NCI-H2196 (cell line): ENCODE results near the gene ROR2.
"Not testable (repeated sequence)": the region's sequence is repeated elsewhere in the genome, so short reads cannot be mapped to it uniquely, and the experiment has no call there.

Experiments used
- DNase-seq: peaks from one replicate; lab custom pipeline; 2025; ENCODE audit not compliant: unreplicated experiment; lab: John Stamatoyannopoulos, UW

Gene ROR2

DNA sequence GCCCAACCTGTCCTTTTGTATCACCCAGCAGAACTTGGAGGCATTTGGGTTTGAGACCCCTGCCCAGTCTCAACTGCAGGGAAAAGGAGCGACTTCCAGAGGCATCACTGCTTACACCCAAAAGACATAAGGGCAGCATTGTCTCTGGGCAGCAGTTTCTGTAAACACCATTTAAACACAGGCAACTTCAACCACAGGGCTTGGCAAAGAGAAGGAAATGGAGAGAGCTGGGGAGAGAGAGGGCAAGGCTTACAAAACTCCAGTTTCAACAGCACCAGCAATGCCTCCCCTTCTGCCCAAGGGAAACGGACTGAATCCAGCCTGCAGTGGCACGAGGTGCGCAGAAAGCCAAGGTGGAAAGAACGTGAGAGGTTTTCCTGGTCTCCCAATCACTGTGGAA lies 147.6 kb downstream of the ROR2 start:
- DNase-seq = no peak

DNA sequence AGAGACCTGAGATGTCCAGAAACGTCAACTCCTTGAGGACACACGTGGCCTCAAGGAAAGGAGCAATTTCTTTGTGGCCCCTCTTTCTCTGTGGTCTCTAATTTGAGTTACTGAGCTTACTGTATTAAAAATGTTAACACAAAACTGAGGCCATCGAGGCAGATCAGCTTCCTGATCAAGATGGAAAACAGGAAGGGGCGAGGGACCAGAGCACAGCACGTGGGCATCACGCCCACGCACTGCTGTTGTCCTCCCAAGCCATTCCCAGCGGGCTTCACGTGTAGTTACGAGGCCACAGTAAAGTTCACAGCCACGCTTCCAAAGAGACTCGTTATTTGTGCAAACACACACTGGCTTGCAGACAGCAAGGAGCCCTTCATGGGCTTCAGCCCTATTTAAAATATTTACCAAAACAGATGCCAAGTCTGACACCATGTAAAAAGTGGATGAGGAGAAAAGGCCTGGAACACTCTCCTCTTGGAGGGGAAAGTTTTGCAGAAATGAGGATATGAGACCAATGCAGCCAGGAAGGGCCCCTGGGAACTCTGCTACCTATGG lies 149.5 kb downstream of the ROR2 start:
- no peak for DNase-seq

DNA sequence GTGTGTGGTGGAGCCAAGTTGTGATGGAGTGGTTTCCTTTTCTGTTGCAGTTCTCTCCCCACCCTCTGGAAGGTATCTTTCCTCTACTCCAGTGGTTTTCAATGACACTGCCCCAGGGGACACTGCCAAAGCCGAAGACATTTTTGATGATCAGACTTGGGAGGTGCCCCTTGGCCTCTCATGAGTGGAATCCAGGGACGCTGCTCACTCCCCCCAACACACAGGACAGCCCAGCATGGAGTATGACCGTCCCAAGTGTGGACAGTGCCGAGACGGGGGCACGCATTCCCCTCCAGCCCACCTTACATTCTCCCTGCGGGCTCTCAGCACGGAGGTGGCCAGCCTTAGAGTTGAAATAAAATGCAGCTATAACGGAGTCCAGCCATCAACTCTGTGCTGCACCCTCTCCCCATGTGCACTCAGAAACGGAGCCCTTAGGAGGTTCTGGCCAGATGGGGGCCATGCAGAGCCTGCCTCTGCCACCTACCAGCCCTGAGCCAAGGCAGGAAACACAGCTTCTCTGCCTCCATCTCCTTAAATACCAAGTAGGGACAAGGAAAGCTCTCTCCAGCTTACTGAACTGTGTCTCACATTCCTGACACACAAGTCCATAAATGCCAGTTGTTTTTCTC lies 150.8 kb downstream of the ROR2 start:
- DNase-seq = no peak

DNA sequence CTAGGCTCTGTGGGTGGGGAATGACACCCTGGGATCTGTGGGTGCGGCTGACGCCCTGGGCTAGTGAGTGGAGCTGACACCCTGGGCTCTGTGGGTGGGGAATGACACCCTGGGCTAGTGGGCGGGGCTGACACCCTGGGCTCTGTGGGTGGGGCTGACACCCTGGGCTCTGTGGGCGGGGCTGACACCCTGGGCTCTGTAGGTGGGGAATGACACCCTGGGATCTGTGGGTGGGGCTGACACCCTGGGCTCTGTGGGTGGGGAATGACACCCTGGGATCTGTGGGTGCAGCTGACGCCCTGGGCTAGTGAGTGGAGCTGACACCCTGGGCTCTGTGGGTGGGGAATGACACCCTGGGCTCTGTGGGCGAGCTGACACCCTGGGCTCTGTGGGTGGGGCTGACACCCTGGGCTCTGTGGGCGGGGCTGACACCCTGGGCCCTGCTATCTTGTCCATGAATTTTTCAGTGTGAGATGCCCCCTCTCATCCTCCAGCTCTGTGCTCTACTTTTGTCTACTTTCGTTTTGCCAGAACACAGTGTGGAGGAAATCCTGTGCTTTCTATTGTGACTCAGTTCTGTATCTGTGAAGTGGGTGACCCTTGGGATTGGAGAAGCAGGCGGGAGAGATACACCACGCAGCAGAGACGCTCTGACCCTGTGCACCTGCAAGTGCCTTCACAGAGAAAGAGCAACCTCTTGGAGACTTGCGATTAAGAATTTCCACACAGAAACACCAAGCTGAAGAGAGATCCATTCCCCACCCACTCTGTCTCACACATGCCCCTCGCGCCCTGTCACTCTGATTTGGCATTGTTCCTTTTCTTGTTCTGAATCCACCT lies 151.5 kb downstream of the ROR2 start:
- DNase-seq = not testable (repeated sequence)

DNA sequence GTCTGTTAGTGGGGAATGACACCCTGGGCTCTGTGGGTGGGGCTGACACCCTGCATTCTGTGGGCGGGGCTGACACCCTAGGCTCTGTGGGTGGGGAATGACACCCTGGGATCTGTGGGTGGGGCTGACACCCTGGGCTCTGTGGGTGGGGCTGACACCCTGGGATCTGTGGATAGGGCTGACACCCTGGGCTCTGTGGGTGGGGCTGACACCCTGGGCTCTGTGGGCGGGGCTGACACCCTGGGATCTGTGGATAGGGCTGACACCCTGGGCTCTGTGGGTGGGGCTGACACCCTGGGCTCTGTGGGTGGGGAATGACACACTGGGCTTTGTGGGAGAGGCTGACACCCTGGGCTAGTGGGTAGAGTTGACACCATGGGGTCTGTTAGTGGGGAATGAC lies 152.5 kb downstream of the ROR2 start:
- DNase-seq = not testable (repeated sequence)

DNA sequence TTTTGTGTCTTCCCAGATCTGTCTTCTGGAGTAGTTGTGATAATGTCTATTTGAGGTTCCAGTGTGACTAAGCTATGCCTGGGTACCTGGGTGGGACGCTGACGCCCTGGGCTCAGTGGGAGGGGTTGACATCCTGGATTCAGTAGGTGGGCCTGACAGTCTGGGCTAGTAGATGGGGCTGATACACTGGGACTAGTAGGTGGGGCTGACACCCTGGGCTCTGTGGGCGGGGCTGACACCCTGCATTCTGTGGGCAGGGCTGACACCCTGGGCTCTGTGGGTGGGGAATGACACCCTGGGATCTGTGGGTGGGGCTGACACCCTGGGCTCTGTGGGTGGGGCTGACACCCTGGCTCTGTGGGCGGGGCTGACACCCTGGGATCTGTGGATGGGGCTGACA lies 153.5 kb downstream of the ROR2 start:
- DNase-seq = not testable (repeated sequence)

DNA sequence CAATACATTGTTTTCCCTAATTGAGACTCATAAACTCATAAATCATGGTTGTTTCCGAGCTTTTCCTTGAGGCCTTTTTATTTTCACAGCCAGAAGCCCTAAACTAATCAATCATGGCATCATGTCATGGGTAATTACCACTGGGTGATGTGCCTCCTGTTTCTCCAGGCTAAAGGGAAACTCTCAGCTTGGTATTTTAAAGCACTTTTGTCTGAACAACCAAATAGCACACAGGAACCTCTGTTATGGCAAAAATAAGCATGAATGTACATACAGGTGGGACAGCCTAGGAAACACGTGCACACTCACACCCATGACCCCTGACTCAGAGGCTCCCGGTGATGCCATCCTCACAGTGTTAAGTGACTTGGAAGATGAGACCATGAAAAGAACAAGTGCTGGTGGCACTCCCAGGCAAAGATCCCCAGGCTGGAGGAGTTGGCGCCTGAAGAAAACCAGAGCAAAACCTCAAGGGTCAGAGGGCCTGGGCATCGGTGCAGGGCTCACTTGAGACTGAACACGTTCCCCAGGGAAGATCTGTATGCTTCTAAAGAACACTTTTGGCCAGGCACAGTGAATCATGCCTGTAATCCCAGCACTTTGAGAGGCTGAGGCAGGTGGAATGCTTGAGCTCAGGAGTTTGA lies 154.3 kb downstream of the ROR2 start:
- DNase-seq = no peak

DNA sequence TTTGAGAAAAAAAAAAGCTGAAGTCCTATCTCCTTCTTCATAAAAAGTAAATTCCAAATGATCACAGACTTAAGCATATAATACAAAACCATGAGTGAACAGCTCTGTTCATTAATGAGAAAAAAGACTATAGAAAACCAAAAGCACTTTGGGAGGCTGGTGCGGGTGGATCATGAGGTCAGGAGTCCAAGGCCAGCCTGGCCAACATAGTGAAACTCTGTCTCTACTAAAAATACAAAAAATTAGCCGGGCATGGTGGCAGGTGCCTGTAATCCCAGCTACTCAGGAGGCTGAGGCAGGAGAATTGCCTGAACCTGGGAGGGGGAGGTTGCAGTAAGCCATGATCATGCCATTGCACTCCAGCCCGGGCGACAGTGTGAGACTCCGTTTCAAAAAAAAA lies 156.7 kb downstream of the ROR2 start:
- DNase-seq = not testable (repeated sequence)

DNA sequence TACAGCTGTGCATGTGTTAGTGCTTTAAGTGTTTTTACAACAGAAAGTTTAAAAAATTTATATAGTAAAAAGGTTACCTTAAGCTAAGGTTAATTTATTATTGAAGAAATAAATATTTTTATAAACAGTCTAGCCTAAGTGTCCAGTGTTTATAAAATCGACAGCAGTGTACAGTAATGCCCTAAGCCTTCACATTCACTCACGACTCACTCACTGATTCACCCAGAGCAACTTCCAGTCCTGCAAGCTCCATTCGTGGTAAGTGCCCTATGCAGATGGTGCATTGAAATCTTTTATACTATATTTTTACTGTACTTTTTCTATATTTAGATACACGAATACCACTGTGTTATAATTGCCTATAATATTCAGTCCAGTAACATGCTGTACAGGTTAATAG lies 159.1 kb downstream of the ROR2 start:
- DNase-seq = no peak

DNA sequence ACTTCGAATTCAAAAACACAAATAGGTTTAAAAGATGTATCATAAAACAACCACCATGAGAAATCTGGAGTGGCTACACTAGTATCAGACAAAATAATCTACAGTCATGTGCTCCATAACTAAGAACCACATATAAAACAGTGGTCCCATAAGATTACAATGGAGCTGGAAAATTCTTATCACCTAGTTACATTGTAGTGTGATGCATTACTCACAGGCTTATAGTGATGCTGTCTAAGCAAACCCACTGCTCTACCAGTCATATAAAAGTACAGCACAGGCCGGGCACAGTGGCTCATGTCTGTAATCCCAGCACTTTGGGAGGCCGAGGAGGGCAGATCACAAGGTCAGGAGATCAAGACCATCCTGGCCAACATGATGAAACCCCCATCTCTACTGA lies 160.1 kb downstream of the ROR2 start:
- no peak for DNase-seq

DNA sequence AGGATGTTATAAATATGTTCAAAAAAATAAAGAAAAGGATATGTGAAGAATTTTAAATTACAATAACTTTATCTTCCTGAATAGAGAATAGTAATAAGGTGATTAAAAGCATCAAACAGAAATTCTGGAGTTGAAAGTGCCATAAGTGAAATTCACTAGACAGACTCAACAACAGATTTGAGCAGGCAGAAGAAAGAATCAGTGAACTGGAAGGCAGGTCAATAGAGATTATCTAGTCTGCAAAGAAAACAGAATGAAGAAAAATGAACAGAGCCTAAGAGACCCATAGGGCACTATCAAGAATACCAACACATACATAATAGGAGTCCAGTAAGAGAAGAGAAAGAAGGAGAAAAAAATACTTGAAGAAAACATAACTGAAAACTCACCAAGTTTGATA lies 162.1 kb downstream of the ROR2 start:
- no peak for DNase-seq

DNA sequence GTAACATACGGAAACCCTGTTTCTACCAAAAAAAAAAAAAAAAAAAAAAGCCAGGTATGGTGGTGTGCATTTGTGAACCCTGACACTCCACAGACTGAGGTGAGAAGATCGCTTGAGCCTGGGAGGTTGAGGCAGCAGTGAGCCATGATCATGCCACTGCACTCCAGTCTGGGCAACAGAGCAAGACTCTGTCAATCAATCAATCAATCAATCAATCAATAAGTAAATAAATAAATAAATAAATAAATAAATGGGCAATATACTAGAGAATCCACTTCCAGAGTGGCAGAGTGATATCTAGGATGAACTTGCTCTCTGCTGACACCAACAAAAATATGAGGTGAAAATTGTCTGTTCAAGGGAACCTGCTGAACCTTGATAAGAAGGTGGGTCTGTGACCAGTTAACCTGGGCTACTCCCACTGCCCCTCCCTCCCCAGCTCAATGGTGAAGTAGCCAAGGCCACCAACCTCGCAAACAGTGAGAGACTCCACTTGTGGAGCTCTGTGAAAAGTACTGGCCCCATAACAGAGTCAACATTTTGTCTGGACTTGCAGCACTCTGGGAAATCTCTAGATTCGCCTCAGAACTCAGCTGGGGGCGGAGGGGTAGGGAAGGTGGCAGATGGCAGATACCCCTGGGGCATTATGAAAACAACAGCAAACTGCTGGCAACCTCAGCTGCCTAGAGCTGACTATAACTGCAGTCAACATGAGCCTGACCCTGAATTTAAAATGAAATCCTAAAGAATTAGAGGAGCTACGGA lies 163.7 kb downstream of the ROR2 start:
- DNase-seq = no peak

DNA sequence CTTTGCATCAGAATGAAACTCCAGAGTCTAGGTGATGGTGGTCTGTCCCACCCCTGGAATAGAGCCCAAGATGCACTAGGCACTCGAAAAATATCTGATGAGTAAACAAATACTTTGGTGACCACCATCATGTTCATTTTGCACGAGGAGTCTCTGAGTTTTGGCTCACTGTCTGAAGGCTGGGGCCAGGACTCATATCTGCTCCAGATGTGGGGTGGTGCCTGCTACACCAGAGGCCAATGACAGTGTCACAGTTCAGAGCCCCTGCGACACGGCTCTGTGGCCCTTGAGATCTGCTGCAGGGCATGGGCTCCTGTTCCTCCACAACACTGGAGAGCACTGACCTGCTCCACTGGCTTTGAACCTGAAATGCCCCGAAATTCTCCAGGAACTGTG lies 164.6 kb downstream of the ROR2 start:
- DNase-seq = no peak

DNA sequence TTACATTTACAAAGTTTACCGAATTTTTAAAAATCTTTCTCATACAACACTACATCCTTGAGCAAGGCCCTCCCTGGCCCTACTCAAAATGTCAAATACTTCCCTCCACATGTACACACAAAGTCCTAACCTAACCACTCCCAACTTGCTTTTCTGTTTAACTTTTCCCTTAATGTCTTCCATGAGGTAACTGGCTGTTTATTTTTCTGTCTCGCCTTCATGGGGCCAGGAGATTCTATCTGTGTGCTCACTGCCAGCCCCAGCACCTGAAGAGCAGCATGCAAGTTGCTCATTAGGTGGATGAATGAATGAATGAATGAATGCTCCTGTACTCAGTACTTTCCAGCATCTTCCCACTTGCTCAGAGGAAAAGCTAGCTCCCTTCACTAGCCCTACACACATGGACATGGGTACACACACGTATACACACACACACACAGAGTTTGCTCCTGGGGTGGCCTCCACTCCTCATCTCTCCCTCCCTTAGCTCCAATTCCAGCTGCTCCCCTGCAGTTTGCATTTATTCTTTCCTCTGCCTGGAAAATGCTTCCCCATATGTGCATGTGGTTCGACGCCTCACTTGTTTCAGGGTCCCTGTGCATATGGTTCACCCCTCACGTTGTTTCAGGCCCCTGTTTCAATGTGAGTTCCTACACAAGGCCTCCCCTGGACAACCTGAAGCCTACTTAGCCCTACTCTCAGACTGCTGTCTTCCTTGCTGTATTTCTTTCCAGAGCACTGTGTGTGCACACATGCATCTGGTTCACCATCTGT lies 165.2 kb downstream of the ROR2 start:
- DNase-seq = no peak

DNA sequence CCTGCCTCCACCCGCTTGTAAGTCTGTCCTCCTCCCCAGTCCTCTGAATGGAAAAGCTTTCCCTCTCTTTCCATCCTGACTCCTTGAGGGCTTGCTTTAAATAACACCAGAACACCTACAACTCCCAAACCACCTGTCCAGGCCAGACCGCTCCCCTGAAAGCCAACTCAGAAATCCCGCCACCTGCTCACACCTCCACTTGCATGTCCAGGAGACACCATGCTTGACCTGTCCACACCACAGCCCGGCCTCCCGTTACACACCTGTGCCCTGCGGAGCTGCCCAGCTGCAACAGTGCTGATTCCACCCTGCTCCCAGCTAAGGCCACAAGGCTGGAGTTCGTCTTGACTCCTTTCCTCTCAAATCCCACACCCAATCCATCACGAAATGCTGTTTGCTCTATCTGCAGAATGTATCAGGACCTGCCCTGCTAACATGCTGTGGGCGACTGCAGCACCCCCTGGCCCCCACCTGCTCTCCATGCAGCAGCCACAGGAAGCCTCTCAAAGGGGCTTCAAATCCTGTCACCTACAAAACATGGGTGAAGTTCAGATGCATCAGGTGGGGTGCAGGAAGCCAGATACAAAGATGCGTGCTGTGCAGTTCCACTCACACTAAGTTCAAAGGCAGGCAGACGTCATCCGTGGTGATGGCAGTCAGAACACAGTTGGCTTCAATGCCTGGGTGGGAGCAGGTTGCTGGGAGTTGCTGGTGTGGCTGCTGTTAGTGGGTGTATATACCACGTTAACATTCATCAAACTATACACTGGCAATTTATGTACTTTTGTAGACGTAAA lies 166.0 kb downstream of the ROR2 start:
- no peak for DNase-seq

DNA sequence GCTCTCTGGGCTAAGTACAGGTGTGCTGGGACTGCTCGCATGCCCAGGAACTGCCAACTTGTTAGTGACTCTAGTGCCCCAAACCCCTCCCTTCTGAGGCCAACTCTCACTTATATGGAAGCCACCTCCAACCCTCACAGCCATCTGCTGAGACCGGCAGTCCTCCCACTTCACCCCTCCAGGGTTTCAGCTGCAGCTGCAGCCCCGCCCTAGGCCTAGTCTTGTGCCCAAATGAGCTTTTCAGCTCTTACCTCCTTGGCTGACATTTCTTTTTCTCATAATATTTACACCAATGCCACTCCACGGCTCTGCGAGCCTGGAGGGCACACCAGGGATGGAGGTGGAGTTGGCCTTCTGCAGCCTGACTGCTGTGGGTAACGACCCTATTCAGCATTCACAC lies 166.6 kb downstream of the ROR2 start:
- no peak for DNase-seq

DNA sequence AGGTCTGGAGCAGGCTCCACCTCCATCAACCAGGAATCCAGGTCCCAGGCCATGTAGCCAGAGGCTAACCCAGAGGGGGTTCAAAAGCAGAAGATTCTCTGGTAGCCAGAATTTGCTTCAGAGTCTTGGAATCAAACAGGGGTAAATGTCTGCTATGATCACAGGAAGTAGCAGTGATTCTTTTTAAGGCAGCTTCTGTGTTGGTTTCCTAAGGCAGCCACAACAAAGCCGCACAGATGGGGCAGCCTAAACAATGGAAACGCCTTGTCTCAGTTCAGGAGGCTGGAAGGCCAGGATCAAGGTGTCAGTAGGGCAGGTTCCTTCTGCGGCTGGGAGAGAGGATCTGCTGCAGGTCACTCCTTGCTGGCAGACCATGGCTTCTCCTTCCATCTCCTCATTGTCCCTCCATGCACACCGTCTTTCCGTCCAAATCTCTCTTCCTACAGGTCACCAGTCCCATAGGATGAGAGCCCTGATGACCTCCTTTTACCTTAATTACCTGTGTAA lies 167.3 kb downstream of the ROR2 start:
- DNase-seq = no peak

DNA sequence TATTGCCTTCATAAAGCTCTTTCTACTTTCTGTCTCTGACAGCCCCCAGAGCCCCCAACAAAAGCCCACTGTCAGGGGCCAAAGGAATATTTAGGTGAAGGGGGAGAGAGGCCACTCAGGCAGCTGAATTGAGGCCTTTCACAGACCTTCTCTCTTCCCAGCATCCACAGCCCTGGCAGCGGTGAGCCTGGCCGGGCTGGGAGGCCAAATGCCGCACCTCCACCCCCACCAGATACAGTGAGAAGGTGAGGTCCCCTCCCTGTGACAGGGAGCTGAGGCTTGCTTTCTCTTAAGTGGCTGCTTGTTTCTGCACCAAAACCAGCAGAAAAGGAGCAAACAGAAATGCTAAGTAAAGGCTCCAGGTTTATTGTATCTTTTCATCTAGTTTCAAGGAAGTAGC lies 168.1 kb downstream of the ROR2 start:
- no peak for DNase-seq

DNA sequence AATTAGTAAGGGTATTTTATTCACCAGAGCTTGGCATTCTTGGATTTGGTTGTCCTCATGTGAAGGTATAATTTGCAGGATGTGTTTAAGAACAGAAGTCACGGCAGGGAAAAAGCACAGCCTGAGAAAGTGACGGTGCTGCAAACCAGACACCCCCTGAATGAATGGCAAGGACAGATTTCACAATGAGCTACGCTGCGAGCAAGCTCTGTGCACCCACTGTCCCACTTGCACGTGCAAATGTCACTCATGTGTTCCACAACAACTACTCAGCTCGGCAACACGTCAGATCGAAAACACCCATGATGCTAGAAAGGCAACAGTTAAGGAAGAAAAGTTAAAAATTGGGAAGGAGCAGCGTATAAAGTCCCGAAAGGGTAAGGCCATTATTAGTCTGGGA lies 168.9 kb downstream of the ROR2 start:
- DNase-seq = no peak
